Measurements from ENCODE around the gene SUSD6. TPM values are rescaled to one million over a fixed set of nuclear protein-coding genes. Genes with fewer than 3 reads are reported as not detected.

SUSD6 gene
- total RNA-seq, 1 donor from 2014 or later, result 14.8 TPM

- no peak for DNase-seq (ENCODE audit: low spot score)
- no peak for ATAC-seq
Observed at GRCh38 chr14:69671365-69672030, 60.1 kb downstream of the SUSD6 start.

GRCh38 chr14:69672356-69672755 is 61.0 kb downstream of the SUSD6 start:
- DNase-seq (ENCODE audit: low spot score) (no peak), ATAC-seq (no peak)

- no peak for DNase-seq (ENCODE audit: low spot score)
- no peak for ATAC-seq
Observed at GRCh38 chr14:69673104-69673503, 61.7 kb downstream of the SUSD6 start.

GRCh38 chr14:69673578-69674305 is 62.3 kb downstream of the SUSD6 start:
- no peak for DNase-seq (ENCODE audit: low spot score)
- peak; percentile 75 for ATAC-seq

GRCh38 chr14:69674546-69675244 is 63.3 kb downstream of the SUSD6 start:
- ATAC-seq (peak; percentile 45), DNase-seq (ENCODE audit: low spot score) (no peak)

- peak; percentile 70 for ATAC-seq
- no peak for DNase-seq (ENCODE audit: low spot score)
Observed at GRCh38 chr14:69675245-69675583, 63.8 kb downstream of the SUSD6 start.

GRCh38 chr14:69675877-69676416 is 64.6 kb downstream of the SUSD6 start:
- ATAC-seq (no peak), DNase-seq (ENCODE audit: low spot score) (no peak)

- ATAC-seq (no peak), DNase-seq (ENCODE audit: low spot score) (no peak)
Observed at GRCh38 chr14:69676723-69677122, 65.3 kb downstream of the SUSD6 start.

GRCh38 chr14:69680297-69680696 is 68.9 kb downstream of the SUSD6 start:
- DNase-seq (ENCODE audit: low spot score), result no peak
- no peak for ATAC-seq

- DNase-seq (ENCODE audit: low spot score) (no peak), ATAC-seq (no peak)
Observed at GRCh38 chr14:69682136-69682535, 70.7 kb downstream of the SUSD6 start.

GRCh38 chr14:69682621-69683263 is 71.3 kb downstream of the SUSD6 start:
- ATAC-seq (no peak), DNase-seq (ENCODE audit: low spot score) (no peak)

- DNase-seq (ENCODE audit: low spot score) (no peak), ATAC-seq (no peak)
Observed at GRCh38 chr14:69683971-69684370, 72.6 kb downstream of the SUSD6 start.

GRCh38 chr14:69684461-69685217 is 73.2 kb downstream of the SUSD6 start:
- ATAC-seq (peak; percentile 41), DNase-seq (ENCODE audit: low spot score) (no peak)

GRCh38 chr14:69685218-69685616 is 73.8 kb downstream of the SUSD6 start:
- no peak for DNase-seq (ENCODE audit: low spot score)
- ATAC-seq, result peak; percentile 32

GRCh38 chr14:69685716-69686115 is 74.3 kb downstream of the SUSD6 start:
- peak; percentile 77 for DNase-seq (ENCODE audit: low spot score)
- ATAC-seq, result peak; percentile 91

GRCh38 chr14:69687606-69688298 is 76.4 kb downstream of the SUSD6 start:
- DNase-seq (ENCODE audit: low spot score) (no peak), ATAC-seq (no peak)

GRCh38 chr14:69688299-69688649 is 76.9 kb downstream of the SUSD6 start:
- DNase-seq (ENCODE audit: low spot score) (no peak), ATAC-seq (no peak)

- no peak for DNase-seq (ENCODE audit: low spot score)
Observed at GRCh38 chr14:69690042-69690441, 78.6 kb downstream of the SUSD6 start.

GRCh38 chr14:69692594-69692993 is 81.2 kb downstream of the SUSD6 start:
- DNase-seq (ENCODE audit: low spot score), result no peak
- ATAC-seq, result peak; percentile 84

More at GRCh38 chr14:69690042-69690441, 78.6 kb downstream of the SUSD6 start:
- no peak for ATAC-seq

- ATAC-seq (peak; percentile 17), DNase-seq (ENCODE audit: low spot score) (no peak)
Observed at GRCh38 chr14:69693145-69693544, 81.7 kb downstream of the SUSD6 start.
